Uterus (tissue), 4 donors: Measurements from ENCODE around the gene GABRE. TPM values are rescaled to one million over a fixed set of nuclear protein-coding genes. Genes with fewer than 3 reads are reported as not detected.
A peak's percentile ranks its signal among the peaks of the same experiment; 100 is the strongest.

ENCODE experiments used
- DNase-seq, 2 donors: peaks; one replicate each; pipeline ENCODE4 v3.0.0-alpha.2; 2019 to 2020
- H3K27ac ChIP-seq, 2 donors: fragments of 200-600 bp; sonication (generic); 1 replicate in 1 of 2; 2 replicates in 1 of 2; pipeline ENCODE4 v1.5.1; 2016 to 2018
- H3K27me3 ChIP-seq, 2 donors: fragments of 200-600 bp; sonication (generic); one replicate each; pipeline ENCODE4 v1.5.1; 2018 to 2019; ENCODE audit warnings: control low read depth in 1 of 2
- H3K36me3 ChIP-seq, 2 donors: fragments of 200-600 bp; sonication (generic); one replicate each; pipeline ENCODE4 v1.5.1; 2019; ENCODE audit warnings: control low read depth in 1 of 2
- H3K4me1 ChIP-seq, 2 donors: fragments of 200-600 bp; sonication (generic); one replicate each; pipeline ENCODE4 v1.5.1; 2018 to 2019; ENCODE audit warnings: control low read depth in 1 of 2
- H3K4me3 ChIP-seq, 2 donors: fragments of 200-600 bp; sonication (generic); 1 replicate in 1 of 2; 2 replicates in 1 of 2; pipeline ENCODE4 v1.5.1; 2018 to 2019; ENCODE audit warnings: mild to moderate bottlenecking in 1 of 2
- H3K9me3 ChIP-seq, 2 donors: fragments of 200-600 bp; sonication (generic); one replicate each; pipeline ENCODE4 v1.5.1; 2019; ENCODE audit warnings: control low read depth in 1 of 2
- POLR2A ChIP-seq, 2 donors: fragments of 450-650 bp; IDR thresholded peaks; one replicate each; pipeline ENCODE4 v1.6.1; 2016; ENCODE audit warnings: antibody characterized with exemption in 2 of 2, mild to moderate bottlenecking in 1 of 2, moderate library complexity in 1 of 2
- intact Hi-C: fragments of 100-400 bp; cut with DNase I; formaldehyde crosslinking; loops from one replicate; pipeline ENCODE4 v1.15.1; 2023; ENCODE audit warnings: low total_unique reads
- total RNA-seq, 4 donors: library from RNA; depleted of rRNA in 3 of 4; stranded (reverse); fragments of >200 nt in 3 of 4; gene quantifications; one replicate each; pipeline versions ENCODE4 v1.1.0 to v1.2.4, GENCODE V29; 2014 to 2023
- TF ChIP-seq, protein P1 (sequence below), 4 experiments: fragments of 200-600 bp in 2 of 4; fragments of 450-650 bp in 2 of 4; sonication (generic) in 2 of 4; IDR thresholded peaks; one replicate each; pipeline ENCODE4 v1.5.1; 2016 to 2019; ENCODE audit warnings: antibody characterized with exemption in 4 of 4, mild to moderate bottlenecking in 2 of 4, moderate library complexity in 1 of 4
- donor health status: DM: yes; HTN: yes; CAD: no.

Gene GABRE
- total RNA-seq, 4 donors from 2014 or later, result 27.0 to 54.2 (median 27.8) TPM

DNA sequence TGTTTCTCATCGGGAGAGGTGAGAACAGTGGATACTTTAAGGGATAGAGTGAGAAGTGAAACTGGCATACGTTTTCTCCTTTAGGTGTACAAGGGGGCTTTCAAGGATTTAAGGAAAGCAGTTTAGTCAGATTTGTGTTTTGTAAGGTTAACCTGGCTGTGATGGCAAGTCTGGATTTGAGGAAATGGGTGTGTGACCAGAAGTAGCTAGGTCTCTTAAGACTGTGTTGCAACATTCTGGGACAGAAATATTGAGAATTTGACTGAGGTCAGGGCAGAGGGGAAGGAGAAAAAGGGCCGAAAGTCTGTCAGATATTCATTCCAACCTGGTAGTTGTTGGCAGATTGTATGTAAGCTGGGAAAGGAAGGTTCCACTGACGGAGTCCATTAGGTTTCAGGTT, 10.4 kb upstream of the GABRE start:
- no peak for TF ChIP-seq POLR2A (IDR thresholded peaks at IDR 0.05)
- DNase-seq, result no peak
- Histone ChIP-seq H3K4me1 (no peaks in the 10 kb centered on the region), H3K9me3 (no peaks in the 10 kb centered on the region), H3K27ac (no peak overlapping the region), H3K36me3 (no peaks in the 10 kb centered on the region), H3K27me3 (no peaks in the 10 kb centered on the region), H3K4me3 (no peak overlapping the region)
- intact Hi-C loops, result no loop called here

DNA sequence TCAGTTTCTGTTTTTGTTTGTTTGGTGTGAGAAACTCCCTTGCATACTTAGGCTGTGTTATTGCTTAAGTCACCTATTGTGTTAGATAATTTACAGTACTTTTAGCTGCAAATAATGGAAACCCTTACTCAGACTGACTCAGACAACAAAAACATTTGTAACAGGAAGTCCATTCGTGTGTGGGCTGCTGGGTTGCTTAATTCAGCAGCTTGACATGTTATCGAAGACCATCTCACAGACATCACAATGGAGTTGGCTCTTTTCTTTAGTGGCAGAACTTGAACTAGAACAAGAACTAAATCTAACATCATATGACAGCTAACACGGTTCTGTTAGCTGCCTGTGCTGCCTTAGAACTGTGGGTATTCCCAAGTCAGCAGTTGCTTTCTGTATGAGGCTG, 9.9 kb upstream of the GABRE start:
- no peak overlapping the region for H3K4me3 ChIP-seq
- no peaks in the 10 kb centered on the region for H3K9me3 ChIP-seq
- no peak for DNase-seq
- no peak overlapping the region for H3K27ac ChIP-seq
- no peaks in the 10 kb centered on the region for H3K4me1 ChIP-seq
- intact Hi-C loops, result no loop called here
- no peaks in the 10 kb centered on the region for H3K36me3 ChIP-seq
- no peaks in the 10 kb centered on the region for H3K27me3 ChIP-seq
- TF ChIP-seq, protein P1, sequence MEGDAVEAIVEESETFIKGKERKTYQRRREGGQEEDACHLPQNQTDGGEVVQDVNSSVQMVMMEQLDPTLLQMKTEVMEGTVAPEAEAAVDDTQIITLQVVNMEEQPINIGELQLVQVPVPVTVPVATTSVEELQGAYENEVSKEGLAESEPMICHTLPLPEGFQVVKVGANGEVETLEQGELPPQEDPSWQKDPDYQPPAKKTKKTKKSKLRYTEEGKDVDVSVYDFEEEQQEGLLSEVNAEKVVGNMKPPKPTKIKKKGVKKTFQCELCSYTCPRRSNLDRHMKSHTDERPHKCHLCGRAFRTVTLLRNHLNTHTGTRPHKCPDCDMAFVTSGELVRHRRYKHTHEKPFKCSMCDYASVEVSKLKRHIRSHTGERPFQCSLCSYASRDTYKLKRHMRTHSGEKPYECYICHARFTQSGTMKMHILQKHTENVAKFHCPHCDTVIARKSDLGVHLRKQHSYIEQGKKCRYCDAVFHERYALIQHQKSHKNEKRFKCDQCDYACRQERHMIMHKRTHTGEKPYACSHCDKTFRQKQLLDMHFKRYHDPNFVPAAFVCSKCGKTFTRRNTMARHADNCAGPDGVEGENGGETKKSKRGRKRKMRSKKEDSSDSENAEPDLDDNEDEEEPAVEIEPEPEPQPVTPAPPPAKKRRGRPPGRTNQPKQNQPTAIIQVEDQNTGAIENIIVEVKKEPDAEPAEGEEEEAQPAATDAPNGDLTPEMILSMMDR (IDR thresholded peaks at IDR 0.05), result no peak
- no peak for TF ChIP-seq POLR2A (IDR thresholded peaks at IDR 0.05)

DNA sequence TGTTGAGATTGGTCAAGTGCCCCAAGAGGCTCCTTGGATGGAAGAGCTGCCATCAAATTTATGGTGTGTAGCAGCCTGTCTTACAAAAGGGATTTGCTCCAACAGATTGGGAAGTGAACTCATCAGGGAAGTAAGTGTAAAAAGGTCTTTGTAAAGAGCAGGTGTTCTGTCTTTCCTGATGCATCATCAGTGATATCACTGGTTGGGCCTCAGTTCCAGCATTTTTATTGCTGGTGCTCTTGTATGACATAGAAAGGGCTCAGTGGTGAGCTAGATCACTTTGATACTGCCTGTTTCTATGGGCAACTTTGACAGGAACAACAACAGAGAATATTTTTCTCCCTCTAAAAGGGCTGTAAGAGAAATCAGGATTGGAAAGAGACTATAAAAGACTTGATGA, 8.7 kb upstream of the GABRE start:
- no peak for TF ChIP-seq POLR2A (IDR thresholded peaks at IDR 0.05)
- TF ChIP-seq, protein P1 (IDR thresholded peaks at IDR 0.05), result no peak
- H3K27ac ChIP-seq, result peak overlapping the region in 1 of 2 donors; percentile 39
- intact Hi-C loops, result no loop called here
- no peak for DNase-seq
- H3K36me3 ChIP-seq, result no peaks in the 10 kb centered on the region
- no peak overlapping the region for H3K4me3 ChIP-seq
- H3K27me3 ChIP-seq, result no peaks in the 10 kb centered on the region
- H3K9me3 ChIP-seq, result no peaks in the 10 kb centered on the region
- no peaks in the 10 kb centered on the region for H3K4me1 ChIP-seq

DNA sequence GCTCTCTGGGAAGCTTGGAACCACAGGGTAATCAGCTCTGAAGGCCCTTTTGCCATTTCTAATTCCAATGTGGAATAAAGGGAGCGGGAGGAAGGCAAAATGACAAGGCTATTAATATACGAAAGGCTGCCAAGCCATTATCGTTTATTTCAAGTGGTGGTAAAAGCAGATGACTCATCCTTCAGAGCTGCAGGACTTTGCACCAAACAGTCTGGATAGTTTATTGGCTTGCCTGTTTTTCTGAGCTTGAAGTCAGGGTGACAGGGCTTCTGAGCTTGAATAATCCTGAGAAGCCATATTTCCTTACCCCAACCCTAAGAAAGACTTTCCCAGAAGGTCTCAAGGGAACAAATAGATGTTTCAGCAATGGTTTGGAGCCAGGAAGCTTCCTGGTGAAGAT, 7.7 kb upstream of the GABRE start:
- Histone ChIP-seq H3K4me1 (no peaks in the 10 kb centered on the region), H3K27ac (peak overlapping the region in 1 of 2 donors; percentile 39), H3K9me3 (no peaks in the 10 kb centered on the region), H3K27me3 (no peaks in the 10 kb centered on the region), H3K36me3 (no peaks in the 10 kb centered on the region), H3K4me3 (no peak overlapping the region)
- TF ChIP-seq, protein P1 (IDR thresholded peaks at IDR 0.05), result no peak
- no peak for TF ChIP-seq POLR2A (IDR thresholded peaks at IDR 0.05)
- intact Hi-C loops, result no loop called here
- DNase-seq, result no peak

DNA sequence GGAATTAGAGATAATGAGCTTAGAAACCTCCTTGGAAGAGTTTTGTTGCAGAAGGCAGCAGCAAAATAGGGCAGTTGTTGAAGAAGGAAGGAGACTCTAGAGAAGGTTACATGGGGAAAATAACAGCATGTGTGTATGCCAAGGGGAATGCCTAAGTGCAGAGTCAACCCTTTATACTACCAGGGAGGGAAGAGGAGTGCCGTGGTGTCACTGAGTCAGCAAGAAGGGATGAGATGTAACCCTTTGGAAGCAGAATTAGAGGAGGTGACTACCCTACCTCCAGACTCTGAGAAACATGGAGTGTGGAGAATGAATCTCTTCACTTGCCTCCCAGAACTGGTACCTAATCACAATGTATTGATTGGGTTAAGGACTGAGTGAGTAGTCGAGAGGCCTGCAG, 6.7 kb upstream of the GABRE start:
- Histone ChIP-seq H3K27ac (peak overlapping the region in 1 of 2 donors; percentile 39), H3K9me3 (no peaks in the 10 kb centered on the region), H3K27me3 (no peaks in the 10 kb centered on the region), H3K36me3 (no peaks in the 10 kb centered on the region), H3K4me3 (no peak overlapping the region), H3K4me1 (no peaks in the 10 kb centered on the region)
- TF ChIP-seq POLR2A (IDR thresholded peaks at IDR 0.05), result no peak
- TF ChIP-seq, protein P1 (IDR thresholded peaks at IDR 0.05), result no peak
- DNase-seq, result no peak
- intact Hi-C loops, result no loop called here

DNA sequence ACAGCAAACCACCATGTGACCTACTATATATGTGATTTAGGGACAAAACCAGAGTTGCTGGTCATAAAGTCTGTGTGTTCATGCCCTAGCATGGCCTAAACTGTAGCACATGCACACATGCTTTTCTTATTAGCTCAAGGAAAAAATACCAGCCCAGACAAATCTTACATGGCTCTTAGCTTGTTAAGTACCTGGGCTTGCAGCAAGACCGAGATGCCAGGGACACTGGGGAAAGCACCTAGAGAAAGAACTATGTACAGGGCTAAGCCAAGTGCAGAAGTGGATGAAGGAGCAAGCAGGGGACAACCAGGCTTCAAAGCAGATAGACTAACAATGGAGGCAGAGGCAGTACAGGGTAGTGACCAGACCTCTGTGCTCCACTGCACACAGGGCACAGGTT, 3.4 kb upstream of the GABRE start:
- no peak for DNase-seq
- Histone ChIP-seq H3K36me3 (no peaks in the 10 kb centered on the region), H3K4me3 (no peak overlapping the region), H3K27me3 (no peaks in the 10 kb centered on the region), H3K27ac (no peak overlapping the region), H3K9me3 (no peaks in the 10 kb centered on the region), H3K4me1 (no peaks in the 10 kb centered on the region)
- intact Hi-C loops, result no loop called here
- TF ChIP-seq, protein P1 (IDR thresholded peaks at IDR 0.05), result no peak
- TF ChIP-seq POLR2A (IDR thresholded peaks at IDR 0.05), result no peak
